ENCODE data around the gene ANKDD1B. TPM values are rescaled to one million over a fixed set of nuclear protein-coding genes. Genes with fewer than 3 reads are reported as not detected.

Gene ANKDD1B
- polyA plus RNA-seq, 1 of the 3 experiments (the other 2 are of a cell fraction) = 0.12 TPM

- peaks cover 8% of the 10 kb centered on the region for H3F3A ChIP-seq (replicated peaks; ENCODE audit: insufficient read depth)
- H3K9ac ChIP-seq = no peak overlapping the region
- no peaks in the 10 kb centered on the region for H4K20me1 ChIP-seq (ENCODE audit: insufficient read depth)
- no peak for TF ChIP-seq RXRA (IDR thresholded peaks at IDR 0.05; ENCODE audit: borderline replicate concordance, low read depth)
- no peak for TF ChIP-seq YY1 (IDR thresholded peaks at IDR 0.05; ENCODE audit: low read depth)
- no peak for TF ChIP-seq EP300 (IDR thresholded peaks at IDR 0.05; ENCODE audit: borderline replicate concordance in 1 of 2, low read depth in 1 of 2, low read length in 1 of 2)
- TF ChIP-seq MEF2A (IDR thresholded peaks at IDR 0.05; ENCODE audit: borderline replicate concordance, low read depth) = no peak
- TF ChIP-seq TEAD4 (IDR thresholded peaks at IDR 0.05; ENCODE audit: borderline replicate concordance, insufficient read depth) = no peak
- TF ChIP-seq TCF12 (IDR thresholded peaks at IDR 0.05) = no peak
- no peak for TF ChIP-seq CHD2 (IDR thresholded peaks at IDR 0.05; ENCODE audit: low read length, partially characterized antibody)
- POLR2A ChIA-PET = no interaction called here
- H3K79me2 ChIP-seq (ENCODE audit: insufficient read depth) = peaks cover 67% of the 10 kb centered on the region
- CTCF ChIA-PET = interaction anchor here (1.0 to 1.4 kb wide), 2 partner anchors 31 to 166 kb away, joined by 3 read pairs; no protein-coding TSS in a partner anchor
- H3K4me3 ChIP-seq (ENCODE audit: low read depth in 2 of 2, low read length in 1 of 2) = no peak overlapping the region
- peaks cover 2 to 6% of the 10 kb centered on the region in 2 experiments; a peak in 3 of 4 replicates for H3K4me1 ChIP-seq (ENCODE audit: control insufficient read depth in 1 of 2, insufficient read depth in 2 of 2, low read depth in 1 of 2, low read length in 1 of 2)
- H3K27me3 ChIP-seq (ENCODE audit: insufficient read depth) = no peaks in the 10 kb centered on the region
- H3K9me3 ChIP-seq = no peaks in the 10 kb centered on the region
- peaks cover 37 to 42% of the 10 kb centered on the region in 2 experiments for H3K36me3 ChIP-seq (replicated peaks in 1 of 2; ENCODE audit: control insufficient read depth in 1 of 2, insufficient read depth in 2 of 2, low read length in 1 of 2)
- no peaks in the 10 kb centered on the region for H3K9me2 ChIP-seq
- WGBS (ENCODE audit: low lambda C conversion rate) = 91% methylated on average over 2 of the region's 2 CpGs
- no peak overlapping the region for H2AFZ ChIP-seq (ENCODE audit: low read depth)
- DNase-seq = no peak
- H3K4me2 ChIP-seq = no peak overlapping the region
- H3K27ac ChIP-seq (ENCODE audit: low read depth in 2 of 2, low read length in 1 of 2) = no peak overlapping the region
Measured at GRCh38 chr5:75712091-75712490, 100.8 kb downstream of the ANKDD1B start.

- Histone ChIP-seq H3F3A (replicated peaks; ENCODE audit: insufficient read depth) (peaks cover 9% of the 10 kb centered on the region), H3K4me3 (ENCODE audit: low read depth in 2 of 2, low read length in 1 of 2) (peak overlapping the region; percentile 81 to 100), H3K4me1 (ENCODE audit: control insufficient read depth in 1 of 2, insufficient read depth in 2 of 2, low read depth in 1 of 2, low read length in 1 of 2) (peaks cover 2 to 6% of the 10 kb centered on the region in 2 experiments; a peak in 3 of 4 replicates), H3K36me3 (replicated peaks in 1 of 2; ENCODE audit: control insufficient read depth in 1 of 2, insufficient read depth in 2 of 2, low read length in 1 of 2) (peaks cover 12 to 20% of the 10 kb centered on the region in 2 experiments), H3K9ac (peak overlapping the region; percentile 84), H3K27ac (ENCODE audit: low read depth in 2 of 2, low read length in 1 of 2) (peak overlapping the region; percentile 70 to 92), H3K4me2 (peak overlapping the region; percentile 97), H3K79me2 (ENCODE audit: insufficient read depth) (peaks cover 46% of the 10 kb centered on the region), H2AFZ (ENCODE audit: low read depth) (peak overlapping the region; percentile 70), H3K9me3 (no peaks in the 10 kb centered on the region), H3K9me2 (no peaks in the 10 kb centered on the region), H4K20me1 (ENCODE audit: insufficient read depth) (no peaks in the 10 kb centered on the region), H3K27me3 (ENCODE audit: insufficient read depth) (no peaks in the 10 kb centered on the region)
- ChIA-PET POLR2A (interaction anchor here (0.9 to 1.8 kb wide), 3 partner anchors 205 to 380 kb away, joined by 3 to 9 read pairs (median 5); partner anchors contain the start of genes CERT1, HMGCR and POLK), CTCF (interaction anchor here (0.7 to 1.3 kb wide), 2 partner anchors 18 to 458 kb away, joined by 3 to 5 read pairs; no protein-coding TSS in a partner anchor)
- 0% methylated on average over 7 of the region's 7 CpGs for WGBS (ENCODE audit: low lambda C conversion rate)
- peak; percentile 34 for DNase-seq
- TF ChIP-seq USF1 (IDR thresholded peaks at IDR 0.05; ENCODE audit: borderline replicate concordance, low read depth) = no peak
- TF ChIP-seq POLR2AphosphoS5 (IDR thresholded peaks at IDR 0.05; ENCODE audit: low read depth, low read length) = no peak
- TF ChIP-seq TAF1 (IDR thresholded peaks at IDR 0.05; ENCODE audit: borderline replicate concordance, low read depth, low read length) = no peak
- no peak for TF ChIP-seq TEAD4 (IDR thresholded peaks at IDR 0.05; ENCODE audit: borderline replicate concordance, insufficient read depth)
- TF ChIP-seq SMC3 (IDR thresholded peaks at IDR 0.05; ENCODE audit: low read depth, low read length) = no peak
- TF ChIP-seq SIN3A (IDR thresholded peaks at IDR 0.05; ENCODE audit: borderline replicate concordance, low read depth, low read length) = no peak
- no peak for TF ChIP-seq EP300 (IDR thresholded peaks at IDR 0.05; ENCODE audit: borderline replicate concordance in 1 of 2, low read depth in 1 of 2, low read length in 1 of 2)
- TF ChIP-seq TCF12 (IDR thresholded peaks at IDR 0.05) = no peak
- TF ChIP-seq GABPA (IDR thresholded peaks at IDR 0.05; ENCODE audit: low read depth) = no peak
- no peak for TF ChIP-seq EZH2phosphoT487 (IDR thresholded peaks at IDR 0.05; ENCODE audit: borderline replicate concordance, low read depth)
Measured at GRCh38 chr5:75716715-75717081, 105.4 kb downstream of the ANKDD1B start.

Measured in SK-N-SH (cell line).